Psoas muscle (tissue), 8 donors: ENCODE data around the gene GGT5. TPM values are rescaled to one million over a fixed set of nuclear protein-coding genes. Genes with fewer than 3 reads are reported as not detected.
"Not testable (repeated sequence)": the region's sequence is repeated elsewhere in the genome, so short reads cannot be mapped to it uniquely, and the experiment has no call there.

Source experiments
- ATAC-seq, 4 donors: fragments of 200-7000 bp; cut with Tn5 transposase; one replicate each; pipeline ENCODE4 v1.9.1; 2020; ENCODE audit warnings: moderate library complexity in 3 of 4, mild to moderate bottlenecking in 2 of 4
- DNase-seq, 2 donors: peaks; one replicate each; pipeline ENCODE4 v3.0.0-alpha.2; 2020
- H3K27ac ChIP-seq: fragments of 200-600 bp; one replicate; pipeline ENCODE4 v1.8.0; 2022
- H3K27me3 ChIP-seq, 3 donors: fragments of 200-600 bp in 1 of 3; one replicate each; pipeline versions ENCODE4 v1.6.1 to v1.8.0; 2013 to 2022; ENCODE audit warnings: low read length in 2 of 3, mild to moderate bottlenecking in 2 of 3, moderate library complexity in 1 of 3; ENCODE audit not compliant: insufficient read depth in 3 of 3
- H3K36me3 ChIP-seq, 2 donors: fragments of 200-600 bp in 1 of 2; one replicate each; pipeline versions ENCODE4 v1.6.1 to v1.8.0; 2013 to 2022; ENCODE audit warnings: low read depth in 1 of 2, mild to moderate bottlenecking in 1 of 2, moderate library complexity in 1 of 2; ENCODE audit not compliant: insufficient read depth in 1 of 2
- H3K4me1 ChIP-seq: fragments of 200-600 bp; one replicate; pipeline ENCODE4 v1.8.0; 2022
- H3K4me3 ChIP-seq: fragments of 200-600 bp; one replicate; pipeline ENCODE4 v1.8.0; 2022; ENCODE audit warnings: mild to moderate bottlenecking
- H3K9me3 ChIP-seq: fragments of 200-600 bp; one replicate; pipeline ENCODE4 v1.8.0; 2022
- CTCF ChIP-seq: fragments of 200-600 bp; IDR thresholded peaks from one replicate; pipeline ENCODE4 v1.8.0; 2022; ENCODE audit warnings: antibody characterized with exemption
- WGBS, 3 donors: extraction: QIAGEN DNeasy Blood & Tissue Kit; methylation state at CpG; one replicate each; pipeline versions ENCODE4 v1.1.6 to v1.1.7; 2013; 5-methylcytosine and 5-hydroxymethylcytosine counted together
- intact Hi-C, 2 donors: fragments of 100-400 bp; cut with DNase I; formaldehyde crosslinking; loops; one replicate each; pipeline versions ENCODE4 v1.11.0 to v1.14.2; 2022
- polyA plus RNA-seq, 3 donors: library from polyadenylated mRNA; stranded (reverse); fragments of 200-250 nt; gene quantifications; one replicate each; pipeline ENCODE4 v1.2.3, GENCODE V29; 2013
- total RNA-seq, 4 donors: library from RNA; stranded (reverse); fragmentation: NEBNext Ultra II Directional in 2 of 4; extraction: Animal tissue kit (Norgen Biotek cat#: 25700) in 2 of 4; gene quantifications; one replicate each; pipeline versions ENCODE4 v1.2.1 to v1.2.4, GENCODE V29; 2021 to 2023
- donor health status: healthy with polysubstance abuse.
- donor health status: DM: no; HTN: no; CAD: no; lungs with moderate emphysema.
- donor health status: Bipolar disorder and iron deficiency.
- donor health status: healthy.
- donor health status: DM: yes; HTN: yes; CAD: no.
- donor health status: DM: no; HTN: no; CAD: no.
- donor health status: DM: no; HTN: no; CAD: no.
- donor health status: DM: yes; HTN: yes; CAD: no.

The GGT5 gene
- total and polyA plus RNA-seq, 7 donors = 7.3 to 13.7 (median 9.8) TPM

GRCh38 chr22:24209687-24210086 lies 35.2 kb downstream of the GGT5 start:
- Histone ChIP-seq H3K27me3 (no peaks in the 10 kb centered on the region), H3K36me3 (no peaks in the 10 kb centered on the region), H3K27ac (no peak overlapping the region), H3K4me1 (peaks cover 4% of the 10 kb centered on the region), H3K9me3 (no peaks in the 10 kb centered on the region), H3K4me3 (no peak overlapping the region)
- ATAC-seq = no peak
- 75 to 81% (median 79%) methylated on average over 4 of the region's 4 CpGs for WGBS, 3 donors
- no peak for TF ChIP-seq CTCF
- intact Hi-C loops = no loop called here
- DNase-seq = no peak

- H3K4me1 ChIP-seq = peaks cover 4% of the 10 kb centered on the region
- no peaks in the 10 kb centered on the region for H3K9me3 ChIP-seq
- no peak for TF ChIP-seq CTCF
- H3K27ac ChIP-seq = no peak overlapping the region
- DNase-seq = no peak
- WGBS, 3 donors = 87 to 92% (median 89%) methylated on average over 3 of the region's 3 CpGs
- no peak for ATAC-seq
- no peaks in the 10 kb centered on the region for H3K36me3 ChIP-seq
- H3K4me3 ChIP-seq = no peak overlapping the region
- no peaks in the 10 kb centered on the region for H3K27me3 ChIP-seq
- intact Hi-C loops = no loop called here
Measured at GRCh38 chr22:24209016-24209415, 35.9 kb downstream of the GGT5 start.

- 19 to 22% (median 21%) methylated on average over 2 of the region's 2 CpGs for WGBS, 3 donors
Measured at GRCh38 chr22:24208012-24208749, 36.7 kb downstream of the GGT5 start.

GRCh38 chr22:24207264-24208011 lies 37.4 kb downstream of the GGT5 start:
- DNase-seq = no peak
- 71 to 82% (median 81%) methylated on average over 8 of the region's 8 CpGs for WGBS, 3 donors
- Histone ChIP-seq H3K4me1 (peaks cover 4% of the 10 kb centered on the region), H3K27me3 (no peaks in the 10 kb centered on the region), H3K9me3 (no peaks in the 10 kb centered on the region), H3K27ac (peak overlapping the region; percentile 63), H3K4me3 (no peak overlapping the region), H3K36me3 (no peaks in the 10 kb centered on the region)
- no peak for ATAC-seq
- intact Hi-C loops = no loop called here
- no peak for TF ChIP-seq CTCF

More at GRCh38 chr22:24208012-24208749, 36.7 kb downstream of the GGT5 start:
- Histone ChIP-seq H3K27ac (peak overlapping the region; percentile 63), H3K4me3 (no peak overlapping the region), H3K9me3 (no peaks in the 10 kb centered on the region), H3K4me1 (peaks cover 4% of the 10 kb centered on the region), H3K36me3 (no peaks in the 10 kb centered on the region), H3K27me3 (no peaks in the 10 kb centered on the region)
- intact Hi-C loops = no loop called here
- TF ChIP-seq CTCF = no peak
- ATAC-seq (peak in 3 of 4 donors; percentile 62 to 79 (median 72)), DNase-seq (peak in 1 of 2 donors; percentile 55)

- intact Hi-C loops, H3K36me3 ChIP-seq, H3K27me3 ChIP-seq, ATAC-seq, H3K4me3 ChIP-seq, H3K9me3 ChIP-seq, DNase-seq, H3K4me1 ChIP-seq: not testable (repeated sequence)
- WGBS, 3 donors = 88 to 89% (median 89%) methylated on average over 15 of the region's 15 CpGs
- H3K27ac ChIP-seq = peak overlapping the region; percentile 63
Measured at GRCh38 chr22:24206460-24207263, 38.2 kb downstream of the GGT5 start.
